AG04450 (cell line): Measurements from ENCODE around the gene ARIH2. TPM values are rescaled to one million over a fixed set of nuclear protein-coding genes. Genes with fewer than 3 reads are reported as not detected.

Source experiments
- CTCF ChIA-PET: fragments of 300-600, 350-600 bp; formaldehyde crosslinking; extraction: SDS; loops from one replicate; lab custom pipeline; 2022; ENCODE audit warnings: antibody characterized with exemption, inconsistent platforms; lab: Charles Lee
- POLR2A ChIA-PET: fragments of 350-600 bp; formaldehyde crosslinking; extraction: SDS; loops from one replicate; lab custom pipeline; 2021; ENCODE audit warnings: antibody characterized with exemption, inconsistent platforms; lab: Yijun Ruan, JAX
- DNase-seq: peaks from one replicate; pipeline ENCODE4 v3.0.0-alpha.2; 2011; ENCODE audit warnings: low read depth, low spot score
- H3K27ac ChIP-seq: one replicate; pipeline ENCODE4 v1.5.1; 2012; ENCODE audit warnings: low read depth, low read length, control low read depth
- H3K27me3 ChIP-seq: one replicate; pipeline ENCODE4 v1.6.0; 2012; ENCODE audit warnings: low read length; ENCODE audit not compliant: control insufficient read depth, insufficient read depth
- H3K4me3 ChIP-seq: 2 replicates; pipeline ENCODE4 v1.5.1; 2011; ENCODE audit warnings: mild to moderate bottlenecking, low read depth, low read length, control low read depth
- H3K9me3 ChIP-seq: 2 replicates; pipeline ENCODE4 v1.5.1; 2012; ENCODE audit warnings: low read length; ENCODE audit not compliant: control insufficient read depth, insufficient read depth
- CTCF ChIP-seq: IDR thresholded peaks from 2 replicates; pipeline ENCODE4 v1.5.1; 2011; ENCODE audit warnings: low read depth, low read length, control low read depth, inconsistent platforms
- polyA minus RNA-seq: library from RNA; depleted of rRNA, polyadenylated mRNA; stranded (reverse); fragments of >200 nt; gene quantifications from 2 replicates; pipeline ENCODE4 v1.2.3, GENCODE V29; 2011; rRNA and poly(A)+ RNA removed
- polyA plus RNA-seq: library from polyadenylated mRNA; depleted of rRNA; stranded (reverse); fragments of >200 nt; gene quantifications from 2 replicates; pipeline ENCODE4 v1.2.3, GENCODE V29; 2011; rRNA removed

ARIH2 gene
- polyA plus RNA-seq: 77.2 and 77.5 TPM in 2 replicates
- polyA minus RNA-seq: 86.6 and 99.4 TPM in 2 replicates

- Histone ChIP-seq H3K4me3 (peak within 1 kb of the TSS; percentile 66), H3K9me3 (no peaks in the 10 kb centered on the region; the same call in 1 of the 2 replicates), H3K27ac (peak within 1 kb of the TSS; percentile 96), H3K27me3 (no peaks in the 10 kb centered on the region)
- ChIA-PET POLR2A (interaction anchor here (0.5 to 1.5 kb wide), 8 partner anchors 9 to 175 kb away, joined by 3 to 9 read pairs (median 4); partner anchors contain the start of genes PRKAR2A, QRICH1 and WDR6), CTCF (interaction anchor here (0.6 to 1.1 kb wide), 3 partner anchors 9 to 921 kb away, joined by 3 to 4 read pairs (median 3); partner anchors contain the start of gene NCKIPSD)
- peak; percentile 77 for DNase-seq
- TF ChIP-seq CTCF: peak; percentile 19; the same call in 1 of the 2 replicates
Measured at GRCh38 chr3:48918388-48919214, at the start of gene ARIH2. ARIH2 (plus strand) TSS chr3:48918842; CDS start chr3:48927559, 8,717 bp downstream.

- Histone ChIP-seq H3K27ac (no peak overlapping the region), H3K4me3 (no peak overlapping the region), H3K27me3 (no peaks in the 10 kb centered on the region), H3K9me3 (no peaks in the 10 kb centered on the region)
- CTCF ChIA-PET: no interaction called here
- POLR2A ChIA-PET: no interaction called here
- TF ChIP-seq CTCF: no peak
- DNase-seq: no peak
Measured at GRCh38 chr3:48877671-48878070, 41.0 kb upstream of the ARIH2 start.

- Histone ChIP-seq H3K9me3 (no peaks in the 10 kb centered on the region), H3K4me3 (no peak overlapping the region), H3K27ac (no peak overlapping the region), H3K27me3 (no peaks in the 10 kb centered on the region)
- CTCF ChIA-PET: no interaction called here
- no peak for DNase-seq
- no peak for TF ChIP-seq CTCF
- POLR2A ChIA-PET: interaction anchor here (0.7 kb wide), 1 partner anchor 162 kb away, joined by 6 read pairs; no protein-coding TSS in a partner anchor
Measured at GRCh38 chr3:48879307-48879993, 39.2 kb upstream of the ARIH2 start.

- H3K9me3 ChIP-seq: no peaks in the 10 kb centered on the region
- no peak for TF ChIP-seq CTCF
- no peak overlapping the region for H3K4me3 ChIP-seq
- POLR2A ChIA-PET: interaction anchor here (0.5 to 0.7 kb wide), 2 partner anchors 149 to 163 kb away, joined by 3 to 6 read pairs; no protein-coding TSS in a partner anchor
- no peaks in the 10 kb centered on the region for H3K27me3 ChIP-seq
- CTCF ChIA-PET: no interaction called here
- no peak for DNase-seq
- H3K27ac ChIP-seq: no peak overlapping the region
Measured at GRCh38 chr3:48879994-48880377, 38.7 kb upstream of the ARIH2 start.
